ENCODE measurements around the gene ZNF587B.

The ZNF587B gene

DNA sequence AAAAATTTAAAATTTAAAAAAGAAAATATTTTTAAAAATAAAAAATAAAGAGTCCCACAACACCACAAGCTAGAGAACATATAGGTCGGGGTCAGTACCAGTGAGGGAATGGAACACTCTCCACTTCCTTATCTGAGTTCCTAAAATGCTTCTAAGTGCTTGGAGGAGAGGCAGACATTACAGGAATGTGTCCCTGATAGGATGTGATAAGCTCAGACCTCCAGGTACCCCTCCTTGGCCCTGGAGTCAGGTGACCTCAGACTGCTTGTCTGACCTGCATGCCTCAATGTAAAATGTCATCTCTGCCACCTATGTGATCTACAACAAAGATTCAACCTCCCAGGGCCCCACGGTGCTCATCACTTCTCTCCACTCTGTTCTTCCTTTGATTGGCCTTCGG lies 55.9 kb downstream of the ZNF587B start:
- Histone ChIP-seq H3K27me3 (ENCODE audit: control insufficient read depth, low read length) (no peaks in the 10 kb centered on the region), H3K79me2 (ENCODE audit: control insufficient read depth, low read length) (no peaks in the 10 kb centered on the region), H3K9me3 (ENCODE audit: control insufficient read depth, insufficient read depth, low read length) (peaks cover 37% of the 10 kb centered on the region), H3K27ac (ENCODE audit: low read depth, low read length) (no peak overlapping the region), H3K4me3 (ENCODE audit: low read length) (no peak overlapping the region), H3K4me2 (ENCODE audit: low read length) (no peak overlapping the region), H3K36me3 (ENCODE audit: control insufficient read depth, low read length) (peaks cover 8% of the 10 kb centered on the region), H3F3A (ENCODE audit: control insufficient read depth, insufficient read depth) (no peaks in the 10 kb centered on the region), H3K4me1 (ENCODE audit: control insufficient read depth, low read length) (peaks cover 13% of the 10 kb centered on the region), H4K20me1 (ENCODE audit: control insufficient read depth, insufficient read depth, low read depth, low read length) (no peaks in the 10 kb centered on the region), H3K9me2 (replicated peaks; ENCODE audit: control insufficient read depth, low read length) (no peaks in the 10 kb centered on the region)
- TF ChIP-seq CTCF (IDR thresholded peaks at IDR 0.05; ENCODE audit: low read depth, low read length, poor library complexity, severe bottlenecking) = no peak
- no peak for TF ChIP-seq EZH2phosphoT487 (IDR thresholded peaks at IDR 0.05; ENCODE audit: borderline replicate concordance, low read length)

DNA sequence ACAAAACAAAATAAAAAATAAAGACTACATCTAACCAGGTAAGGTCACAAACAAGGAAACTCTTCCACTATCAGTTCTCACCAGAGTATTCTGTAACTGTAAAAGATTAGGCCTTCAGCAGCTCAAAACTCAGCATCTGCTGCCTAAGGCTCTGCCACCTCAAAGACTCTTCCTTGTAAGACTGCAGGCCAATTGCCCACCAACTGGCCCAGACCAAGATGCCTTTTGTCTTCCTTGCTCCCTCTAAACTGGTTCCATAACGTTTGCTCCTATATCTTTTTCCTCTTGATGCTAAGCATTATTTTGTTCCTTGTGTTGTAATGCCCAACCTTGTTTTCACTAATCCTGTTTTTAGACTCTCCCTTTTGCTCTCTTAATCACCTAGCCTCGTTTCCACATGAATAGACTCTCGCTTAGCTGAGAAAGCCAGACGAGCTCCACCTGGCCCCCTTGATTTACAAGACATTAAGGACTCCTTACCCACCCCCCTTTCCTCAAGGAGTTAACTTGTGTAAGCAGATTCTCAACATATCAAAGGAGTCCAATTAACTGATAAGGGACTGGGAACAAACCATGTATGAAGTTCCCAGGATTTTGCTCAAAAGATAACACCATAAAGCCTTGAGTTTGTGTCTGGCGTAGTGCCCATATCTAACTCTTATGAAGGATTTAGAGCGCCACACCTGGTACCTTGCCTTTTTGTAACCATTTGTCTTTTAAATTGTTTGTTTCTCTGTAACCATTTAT lies 57.3 kb downstream of the ZNF587B start:
- Histone ChIP-seq H3K9me3 (ENCODE audit: control insufficient read depth, insufficient read depth, low read length) (peaks cover 37% of the 10 kb centered on the region), H3F3A (ENCODE audit: control insufficient read depth, insufficient read depth) (no peaks in the 10 kb centered on the region), H3K79me2 (ENCODE audit: control insufficient read depth, low read length) (no peaks in the 10 kb centered on the region), H3K4me3 (ENCODE audit: low read length) (peak overlapping the region; percentile 76), H3K36me3 (ENCODE audit: control insufficient read depth, low read length) (peaks cover 8% of the 10 kb centered on the region), H4K20me1 (ENCODE audit: control insufficient read depth, insufficient read depth, low read depth, low read length) (no peaks in the 10 kb centered on the region), H3K4me2 (ENCODE audit: low read length) (no peak overlapping the region), H3K4me1 (ENCODE audit: control insufficient read depth, low read length) (peaks cover 13% of the 10 kb centered on the region), H3K27me3 (ENCODE audit: control insufficient read depth, low read length) (no peaks in the 10 kb centered on the region), H3K27ac (ENCODE audit: low read depth, low read length) (no peak overlapping the region), H3K9me2 (replicated peaks; ENCODE audit: control insufficient read depth, low read length) (no peaks in the 10 kb centered on the region)
- TF ChIP-seq CTCF (IDR thresholded peaks at IDR 0.05; ENCODE audit: low read depth, low read length, poor library complexity, severe bottlenecking) = no peak
- TF ChIP-seq EZH2phosphoT487 (IDR thresholded peaks at IDR 0.05; ENCODE audit: borderline replicate concordance, low read length) = no peak

- no peak for TF ChIP-seq EZH2phosphoT487 (IDR thresholded peaks at IDR 0.05; ENCODE audit: borderline replicate concordance, low read length)
- no peak for TF ChIP-seq CTCF (IDR thresholded peaks at IDR 0.05; ENCODE audit: low read depth, low read length, poor library complexity, severe bottlenecking)
- no peaks in the 10 kb centered on the region for H3K27me3 ChIP-seq (ENCODE audit: control insufficient read depth, low read length)
- no peaks in the 10 kb centered on the region for H4K20me1 ChIP-seq (ENCODE audit: control insufficient read depth, insufficient read depth, low read depth, low read length)
- no peaks in the 10 kb centered on the region for H3K9me2 ChIP-seq (replicated peaks; ENCODE audit: control insufficient read depth, low read length)
- peak overlapping the region; percentile 76 for H3K4me3 ChIP-seq (ENCODE audit: low read length)
- H3K36me3 ChIP-seq (ENCODE audit: control insufficient read depth, low read length) = peaks cover 8% of the 10 kb centered on the region
- H3K4me1 ChIP-seq (ENCODE audit: control insufficient read depth, low read length) = peaks cover 13% of the 10 kb centered on the region
- no peak overlapping the region for H3K27ac ChIP-seq (ENCODE audit: low read depth, low read length)
- no peaks in the 10 kb centered on the region for H3F3A ChIP-seq (ENCODE audit: control insufficient read depth, insufficient read depth)
- peak overlapping the region; percentile 80 for H3K4me2 ChIP-seq (ENCODE audit: low read length)
- no peaks in the 10 kb centered on the region for H3K79me2 ChIP-seq (ENCODE audit: control insufficient read depth, low read length)
- H3K9me3 ChIP-seq (ENCODE audit: control insufficient read depth, insufficient read depth, low read length) = peaks cover 37% of the 10 kb centered on the region
Measured at GRCh38 chr19:57888107-57888559, 58.0 kb downstream of the ZNF587B start.

Data from DOHH2 (cell line).